ENCODE data around the gene EPO. TPM values are rescaled to one million over a fixed set of nuclear protein-coding genes. Genes with fewer than 3 reads are reported as not detected.
A peak's percentile ranks its signal among the peaks of the same experiment; 100 is the strongest.

EPO gene
- total and polyA plus RNA-seq, 2 of the 8 experiments (the other 6 are each of a cell fraction or from before 2014, with no cell fraction given): 0.42 to 0.95 TPM

DNA sequence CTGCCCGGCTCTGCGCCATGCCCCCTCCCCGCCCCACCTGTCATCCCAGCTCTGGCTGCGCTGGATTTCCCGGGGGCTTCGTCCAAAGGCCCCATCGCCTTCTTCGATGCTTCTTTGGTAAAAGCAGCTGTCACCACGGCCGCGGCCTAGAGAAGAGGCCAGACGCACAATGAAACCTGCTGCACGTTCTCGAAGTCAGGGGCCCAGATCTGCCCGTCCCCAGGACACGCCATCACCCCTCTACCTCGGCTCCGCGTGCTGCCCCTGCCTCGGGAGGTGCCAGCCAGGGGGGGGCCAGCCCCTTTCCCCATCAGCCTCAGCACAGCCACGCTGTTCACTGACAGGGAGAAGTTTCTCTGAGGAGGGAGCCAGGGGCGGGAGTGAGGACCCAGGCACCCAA, 33.0 kb upstream of the EPO start:
- no peak overlapping the region for H2BK15ac ChIP-seq (ENCODE audit: low read length)

More for the DNA sequence above, 33.0 kb upstream of the EPO start:
- FAIRE-seq (no peak), DNase-seq (ENCODE audit: low read depth in 1 of 2, low spot score in 2 of 2) (no peak)
- POLR2A ChIA-PET (ENCODE audit: partially characterized antibody): interaction anchor here (0.6 to 14.3 kb wide), 5 partner anchors 8 to 90 kb away, joined by 3 to 257 read pairs (median 4); partner anchors contain the start of gene POP7
- Histone ChIP-seq H3K27me3 (replicated peaks in 1 of 4; ENCODE audit: control insufficient read depth in 3 of 4, extremely low read depth in 1 of 4, insufficient read depth in 3 of 4, low read length in 3 of 4) (no peaks in the 10 kb centered on the region), H3K36me3 (ENCODE audit: control insufficient read depth in 2 of 4, insufficient read depth in 4 of 4, low read length in 3 of 4) (peaks cover 36 to 72% (median 60%) of the 10 kb centered on the region in 4 experiments), H2AK5ac (ENCODE audit: low read depth, low read length) (no peak overlapping the region), H3K4me2 (ENCODE audit: insufficient read depth in 1 of 2, low read depth in 2 of 2, low read length in 2 of 2) (no peak overlapping the region), H3K23me2 (ENCODE audit: low read depth, low read length) (peaks cover 5% of the 10 kb centered on the region), H2BK20ac (ENCODE audit: low read length) (no peak overlapping the region), H3K79me1 (ENCODE audit: low read depth, low read length) (peaks cover 13% of the 10 kb centered on the region), H3K27ac (ENCODE audit: low read depth, low read length) (no peak overlapping the region), H4K5ac (ENCODE audit: insufficient read length, low read depth, low read length) (no peak overlapping the region), H3K4me3 (ENCODE audit: extremely low read depth in 1 of 4, insufficient read depth in 2 of 4, low read depth in 3 of 4, low read length in 4 of 4) (no peak overlapping the region), H3K4me1 (replicated peaks in 1 of 4; ENCODE audit: control insufficient read depth in 3 of 4, insufficient read depth in 4 of 4, low read length in 3 of 4) (peaks cover 0 to 11% (median 8%) of the 10 kb centered on the region in 4 experiments; a peak in 6 of 7 replicates), H2BK5ac (ENCODE audit: low read depth, low read length) (no peak overlapping the region), H3K23ac (ENCODE audit: insufficient read length) (no peak overlapping the region), H2AFZ (ENCODE audit: low read length) (no peak overlapping the region), H3K9ac (replicated peaks in 1 of 4; ENCODE audit: extremely low read depth in 1 of 4, low read depth in 3 of 4, low read length in 3 of 4) (no peak overlapping the region), H2BK12ac (ENCODE audit: low read depth, low read length) (no peak overlapping the region), H4K91ac (replicated peaks; ENCODE audit: insufficient read length, low read length) (no peak overlapping the region), H3K14ac (ENCODE audit: insufficient read length) (no peak overlapping the region), H3K18ac (ENCODE audit: extremely low read depth, low read length) (no peak overlapping the region), H3K56ac (replicated peaks; ENCODE audit: insufficient read length, low read depth, low read length) (no peak overlapping the region), H4K20me1 (replicated peaks in 1 of 2; ENCODE audit: control insufficient read depth in 1 of 2, insufficient read depth in 2 of 2, low read length in 2 of 2) (peaks cover 30 to 54% of the 10 kb centered on the region in 2 experiments), H3K9me3 (ENCODE audit: insufficient read depth in 2 of 2, low read depth in 1 of 2, low read length in 1 of 2) (no peaks in the 10 kb centered on the region), H4K8ac (ENCODE audit: extremely low read depth, insufficient read depth, low read length) (peak overlapping the region; percentile 36; the same call in 1 of the 2 replicates), H2BK120ac (replicated peaks; ENCODE audit: low read depth, low read length) (no peak overlapping the region), H3K79me2 (ENCODE audit: control insufficient read depth in 1 of 2, insufficient read depth in 2 of 2, low read length in 2 of 2) (peaks cover 11 to 50% of the 10 kb centered on the region in 2 experiments), H3K4ac (replicated peaks; ENCODE audit: insufficient read length, low read depth, low read length) (no peak overlapping the region)
- no peak for TF ChIP-seq RNF2 (IDR thresholded peaks at IDR 0.05; ENCODE audit: borderline replicate concordance, low read depth, low read length, missing control alignments, poor library complexity, severe bottlenecking)
- TF ChIP-seq EGR1 (IDR thresholded peaks at IDR 0.05; ENCODE audit: borderline replicate concordance, low read depth, low read length): no peak
- TF ChIP-seq CHD2 (IDR thresholded peaks at IDR 0.05; ENCODE audit: low read length): no peak
- TF ChIP-seq BACH1 (IDR thresholded peaks at IDR 0.05; ENCODE audit: low read length): no peak
- no peak for TF ChIP-seq MAX (IDR thresholded peaks at IDR 0.05)
- no peak for TF ChIP-seq ASH2L (IDR thresholded peaks at IDR 0.05; ENCODE audit: low read length)
- TF ChIP-seq GABPA (IDR thresholded peaks at IDR 0.05; ENCODE audit: borderline replicate concordance, insufficient read depth, low read length): no peak
- TF ChIP-seq KDM1A (IDR thresholded peaks at IDR 0.05; ENCODE audit: borderline replicate concordance, low read length): no peak
- no peak for TF ChIP-seq BRCA1 (IDR thresholded peaks at IDR 0.05; ENCODE audit: low read depth, low read length)
- no peak for TF ChIP-seq TBP (IDR thresholded peaks at IDR 0.05; ENCODE audit: low read depth, low read length)
- TF ChIP-seq CBX5 (IDR thresholded peaks at IDR 0.05; ENCODE audit: low read depth, low read length): no peak
- WGBS, 2 experiments (ENCODE audit: extremely low coverage in 1 of 2, insufficient coverage in 1 of 2, insufficient read length in 1 of 2, insufficient replicate concordance in 2 of 2, low coverage in 1 of 2, low lambda C conversion rate in 2 of 2, missing lambda C conversion rate in 1 of 2): 90% methylated on average over 19 of the region's 22 CpGs; no CpG with 5 or more reads in 1 of the 2 experiments
- CTCF ChIA-PET (ENCODE audit: partially characterized antibody): interaction anchor here (0.6 to 20.7 kb wide), 3 partner anchors 10 to 89 kb away, joined by 3 to 254 read pairs (median 7); partner anchors contain the start of gene POP7

Measured in H1 (cell line).